GM20000 (cell line): ENCODE data around the gene KDM7A.
"Not testable (repeated sequence)": the region's sequence is repeated elsewhere in the genome, so short reads cannot be mapped to it uniquely, and the experiment has no call there.

Experiments used
- DNase-seq: peaks from one replicate; pipeline ENCODE4 v3.0.0; 2012; ENCODE audit warnings: low spot score
- CTCF ChIP-seq: IDR thresholded peaks from 2 replicates; pipeline ENCODE4 v1.5.1; 2012; ENCODE audit warnings: mild to moderate bottlenecking, control low read depth; ENCODE audit errors: extremely low read depth, missing control alignments

KDM7A gene

GRCh38 chr7:140165422-140165821 is 11.4 kb downstream of the KDM7A start:
- no peak for DNase-seq
- no peak for TF ChIP-seq CTCF

GRCh38 chr7:140162081-140162480 is 14.7 kb downstream of the KDM7A start:
- not testable (repeated sequence) for DNase-seq

GRCh38 chr7:140161047-140161446 is 15.7 kb downstream of the KDM7A start:
- no peak for TF ChIP-seq CTCF
- no peak for DNase-seq

DNA sequence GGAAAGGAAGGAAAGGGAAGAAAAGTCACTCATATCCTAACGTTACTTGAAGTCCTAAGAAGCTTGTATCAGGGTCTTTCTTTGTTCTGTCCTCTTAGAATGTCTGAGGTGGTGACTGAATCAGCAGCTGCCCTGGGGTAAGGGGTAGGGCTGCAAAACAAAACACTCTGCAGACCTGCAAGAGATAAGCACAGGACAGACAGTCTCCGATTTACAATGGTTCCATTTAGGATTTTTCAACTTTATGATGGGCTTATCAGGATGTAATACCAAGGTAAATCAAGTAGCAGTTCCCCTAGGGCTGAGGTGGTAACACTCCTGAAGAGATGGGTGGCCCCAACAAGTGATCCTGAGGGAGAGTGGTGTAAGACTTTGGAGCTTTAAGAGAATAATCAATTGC is 16.5 kb downstream of the KDM7A start:
- no peak for DNase-seq
- TF ChIP-seq CTCF = no peak

DNA sequence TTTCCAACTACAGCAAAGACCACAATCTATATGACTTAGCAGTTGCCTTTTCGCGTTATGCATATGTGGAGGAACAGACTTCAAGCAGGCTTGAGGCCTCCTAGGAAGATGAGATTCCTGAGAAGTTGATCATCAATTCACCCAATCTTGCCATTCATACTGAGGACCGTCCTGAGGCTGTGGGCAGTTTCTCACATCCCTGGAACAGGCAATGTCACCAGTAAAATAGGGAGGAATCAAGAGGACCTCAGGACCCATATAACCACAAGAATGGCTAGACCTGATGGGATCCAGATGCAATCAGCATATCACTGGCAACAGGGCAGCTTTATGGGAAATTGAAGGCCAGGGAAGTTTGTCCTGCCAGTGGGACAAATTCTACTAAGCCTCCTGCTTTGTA is 17.3 kb downstream of the KDM7A start:
- TF ChIP-seq CTCF = no peak
- no peak for DNase-seq

DNA sequence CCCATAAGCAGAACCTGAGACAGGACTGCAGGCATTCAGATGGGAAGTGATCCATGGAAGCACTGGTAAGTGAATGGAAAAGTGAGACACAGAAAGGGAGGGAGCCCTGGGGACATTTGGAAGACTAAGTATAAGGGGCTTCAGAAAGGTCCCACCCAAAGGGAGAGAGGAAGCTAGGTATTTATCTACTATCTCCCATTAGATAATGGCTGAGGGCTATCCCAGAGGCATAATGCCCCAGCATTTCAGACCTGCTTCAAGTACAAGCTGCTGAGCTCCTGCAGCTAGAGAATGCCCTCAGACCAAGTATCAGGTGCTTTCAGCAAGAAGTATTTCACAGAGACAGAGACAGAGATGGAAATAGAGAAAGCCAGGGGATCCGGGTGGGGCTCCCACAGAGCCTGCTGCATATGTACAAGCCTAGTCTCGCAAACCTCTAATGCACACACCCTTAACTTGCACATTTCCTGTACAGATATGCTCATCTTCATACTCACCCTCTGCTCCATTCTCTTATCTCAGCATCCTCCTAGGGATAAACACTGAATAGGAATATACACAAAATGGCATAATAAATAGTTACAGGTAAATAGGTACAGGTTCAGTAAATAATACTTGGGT is 20.2 kb downstream of the KDM7A start:
- no peak for DNase-seq
- no peak for TF ChIP-seq CTCF

GRCh38 chr7:140155428-140155827 is 21.4 kb downstream of the KDM7A start:
- no peak for DNase-seq
- no peak for TF ChIP-seq CTCF

DNA sequence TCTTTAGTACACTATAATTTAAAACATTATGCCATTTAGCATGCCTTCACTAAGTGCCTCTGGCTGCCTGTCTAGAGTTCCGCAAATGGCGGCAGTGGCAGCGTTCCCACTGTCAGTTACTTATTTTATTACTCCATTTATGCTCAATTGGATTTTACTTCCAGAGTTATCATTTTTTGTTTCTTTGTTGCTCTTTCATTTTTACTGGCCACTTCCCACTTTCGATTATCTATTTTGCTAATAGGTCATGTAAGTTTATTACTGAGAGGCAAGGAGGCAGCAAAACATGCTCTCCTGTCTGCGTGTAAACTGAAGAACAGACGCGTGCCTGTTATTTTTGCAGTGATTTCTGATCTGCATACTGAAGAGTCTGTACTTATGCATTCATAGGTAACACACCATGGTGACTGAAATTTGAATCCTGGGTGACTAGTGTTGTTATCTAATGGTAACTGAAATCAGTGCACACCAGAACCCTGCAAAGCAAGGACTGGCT is 23.1 kb downstream of the KDM7A start:
- no peak for TF ChIP-seq CTCF
- peak; percentile 16 for DNase-seq
